GM12891 (cell line): ENCODE data around the gene FLG2.

Experiments used
- PAX5 ChIP-seq: IDR thresholded peaks from 2 replicates; pipeline ENCODE4 v1.6.1; 2011; ENCODE audit warnings: low read length, moderate library complexity, mild to moderate bottlenecking; ENCODE audit not compliant: insufficient read depth, severe bottlenecking
- POLR2A ChIP-seq: IDR thresholded peaks from 2 replicates; pipeline ENCODE4 v1.6.1; 2011; ENCODE audit warnings: low read depth, low read length, control low read depth
- POLR2AphosphoS5 ChIP-seq: IDR thresholded peaks from 2 replicates; pipeline ENCODE4 v1.6.1; 2011; ENCODE audit warnings: low read depth, low read length, control low read depth
- POU2F2 ChIP-seq: IDR thresholded peaks from 2 replicates; pipeline ENCODE4 v1.6.1; 2011; ENCODE audit warnings: low read depth, mild to moderate bottlenecking, control low read depth, low read length, moderate library complexity
- TAF1 ChIP-seq: IDR thresholded peaks from 2 replicates; pipeline ENCODE4 v1.6.1; 2011; ENCODE audit warnings: low read depth, low read length, control low read depth

DNA sequence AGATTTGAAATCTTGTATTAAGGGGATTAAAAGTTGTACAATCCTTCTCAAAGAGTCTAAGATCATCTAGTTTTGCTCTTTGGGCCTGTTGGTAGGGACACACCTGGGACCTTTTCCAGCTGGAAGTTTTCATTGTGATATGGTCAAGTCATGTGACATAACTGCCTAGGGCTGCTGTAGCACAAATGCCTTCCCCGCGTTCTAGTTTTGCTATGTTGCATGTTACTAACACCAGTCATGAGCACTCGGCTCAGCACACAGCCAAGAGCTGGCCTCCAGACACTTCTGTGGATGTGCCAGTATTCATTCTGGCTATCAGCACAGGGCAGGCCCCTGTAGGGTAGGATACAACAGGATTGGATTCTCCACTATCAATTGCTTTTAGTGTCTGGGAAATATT lies 14.6 kb upstream of the FLG2 start:
- TF ChIP-seq POLR2A (no peak), PAX5 (no peak), POLR2AphosphoS5 (no peak), TAF1 (no peak), POU2F2 (no peak)
